HepG2 (cell line): ENCODE data around the gene HDAC4. TPM values are rescaled to one million over a fixed set of nuclear protein-coding genes. Genes with fewer than 3 reads are reported as not detected.

ENCODE experiments used
- ATAD3A ChIP-seq: sonication (generic); formaldehyde crosslinking; IDR thresholded peaks from 2 replicates; pipeline ENCODE4 v1.4.0; 2020; ENCODE audit warnings: missing genetic modification reagents
- CC2D1A ChIP-seq: sonication (generic); formaldehyde crosslinking; IDR thresholded peaks from 2 replicates; pipeline ENCODE4 v1.8.1; 2023; ENCODE audit warnings: mild to moderate bottlenecking, missing genetic modification reagents
- FOXK2 ChIP-seq: fragments of 450-650 bp; IDR thresholded peaks from 2 replicates; pipeline ENCODE4 v1.6.1; 2016
- HNF4G ChIP-seq, 2 experiments: sonication (generic) in 1 of 2; formaldehyde crosslinking in 1 of 2; IDR thresholded peaks; 2 replicates each; pipeline versions ENCODE4 v1.4.0 to v1.6.1; 2011 to 2020; ENCODE audit warnings: borderline replicate concordance in 2 of 2, low read depth in 2 of 2, mild to moderate bottlenecking in 2 of 2, low read length in 1 of 2, missing genetic modification reagents in 1 of 2, moderate library complexity in 1 of 2
- HNRNPUL1 ChIP-seq: fragments of 200-400 bp; formaldehyde crosslinking; IDR thresholded peaks from 2 replicates; pipeline ENCODE4 v1.6.1; 2017; ENCODE audit warnings: low read depth, mild to moderate bottlenecking, low read length, moderate library complexity
- MAFF ChIP-seq: IDR thresholded peaks from 2 replicates; pipeline ENCODE4 v1.6.1; 2011; ENCODE audit warnings: low read depth, low read length, improper control_type of control experiment
- NR2F2 ChIP-seq: IDR thresholded peaks from 2 replicates; pipeline ENCODE4 v1.6.1; 2012; ENCODE audit warnings: low read depth, inconsistent platforms, borderline replicate concordance
- RORA ChIP-seq: sonication (generic); formaldehyde crosslinking; IDR thresholded peaks from 2 replicates; pipeline ENCODE4 v1.5.0; 2020; ENCODE audit warnings: mild to moderate bottlenecking, missing genetic modification reagents, moderate library complexity
- SAP130 ChIP-seq: IDR thresholded peaks from 2 replicates; pipeline ENCODE4 v1.6.1; 2016; ENCODE audit warnings: low read depth
- SMC3 ChIP-seq: IDR thresholded peaks from 2 replicates; pipeline ENCODE4 v1.6.1; 2011; ENCODE audit warnings: low read length, improper control_type of control experiment
- SP4 ChIP-seq: sonication (generic); formaldehyde crosslinking; IDR thresholded peaks from 2 replicates; pipeline ENCODE4 v1.8.1; 2023; ENCODE audit warnings: mild to moderate bottlenecking, missing genetic modification reagents
- SRY ChIP-seq: sonication (generic); formaldehyde crosslinking; IDR thresholded peaks from 2 replicates; pipeline ENCODE4 v1.8.0; 2022; ENCODE audit warnings: mild to moderate bottlenecking, missing genetic modification reagents
- TBX2 ChIP-seq: sonication (generic); formaldehyde crosslinking; IDR thresholded peaks from 2 replicates; pipeline ENCODE4 v1.5.0; 2020; ENCODE audit warnings: missing genetic modification reagents, mild to moderate bottlenecking, borderline replicate concordance
- TSC22D2 ChIP-seq: sonication (generic); formaldehyde crosslinking; IDR thresholded peaks from 2 replicates; pipeline ENCODE4 v1.5.1; 2020; ENCODE audit warnings: missing genetic modification reagents, mild to moderate bottlenecking, borderline replicate concordance
- U2AF2 ChIP-seq: fragments of 200-400 bp; formaldehyde crosslinking; IDR thresholded peaks from 2 replicates; pipeline ENCODE4 v1.6.1; 2017; ENCODE audit warnings: low read depth, mild to moderate bottlenecking, low read length
- ZNF207 ChIP-seq: fragments of 450-650 bp; IDR thresholded peaks from 2 replicates; pipeline ENCODE4 v1.6.1; 2016; ENCODE audit warnings: antibody characterized with exemption, borderline replicate concordance
- ZNF224 ChIP-seq: sonication (generic); formaldehyde crosslinking; IDR thresholded peaks from 2 replicates; pipeline ENCODE4 v1.5.0; 2020; ENCODE audit warnings: mild to moderate bottlenecking, missing genetic modification reagents
- ZNF30 ChIP-seq: sonication (generic); formaldehyde crosslinking; IDR thresholded peaks from 2 replicates; pipeline ENCODE4 v1.5.0; 2020; ENCODE audit warnings: mild to moderate bottlenecking, missing genetic modification reagents
- ZNF34 ChIP-seq: sonication (generic); formaldehyde crosslinking; IDR thresholded peaks from 2 replicates; pipeline ENCODE4 v1.4.0; 2020; ENCODE audit warnings: mild to moderate bottlenecking, missing genetic modification reagents, borderline replicate concordance
- ZNF446 ChIP-seq: sonication (generic); formaldehyde crosslinking; IDR thresholded peaks from 2 replicates; pipeline ENCODE4 v1.5.0; 2020; ENCODE audit warnings: mild to moderate bottlenecking, missing genetic modification reagents
- ZNF543 ChIP-seq: sonication (generic); formaldehyde crosslinking; IDR thresholded peaks from 2 replicates; pipeline ENCODE4 v1.4.0; 2020; ENCODE audit warnings: mild to moderate bottlenecking, missing genetic modification reagents
- ZNF639 ChIP-seq: conservative IDR thresholded peaks from 2 replicates; pipeline ENCODE4 v1.6.1; 2018; ENCODE audit warnings: missing genetic modification reagents
- ZNF7 ChIP-seq: IDR thresholded peaks from 2 replicates; pipeline ENCODE4 v1.6.1; 2016; ENCODE audit warnings: missing biosample characterization, missing genetic modification reagents
- ZNF747 ChIP-seq: sonication (generic); formaldehyde crosslinking; IDR thresholded peaks from 2 replicates; pipeline ENCODE4 v1.8.1; 2023; ENCODE audit warnings: missing genetic modification reagents, mild to moderate bottlenecking, borderline replicate concordance
- ZNF761 ChIP-seq: sonication (generic); formaldehyde crosslinking; conservative IDR thresholded peaks from 2 replicates; pipeline ENCODE4 v1.4.0; 2020; ENCODE audit warnings: mild to moderate bottlenecking, missing genetic modification reagents
- ZNF788 ChIP-seq: sonication (generic); formaldehyde crosslinking; IDR thresholded peaks from 2 replicates; pipeline ENCODE4 v1.5.0; 2020; ENCODE audit warnings: mild to moderate bottlenecking, missing genetic modification reagents, borderline replicate concordance
- ZNF878 ChIP-seq: sonication (generic); formaldehyde crosslinking; IDR thresholded peaks from 2 replicates; pipeline ENCODE4 v1.8.1; 2023; ENCODE audit warnings: mild to moderate bottlenecking, missing genetic modification reagents, moderate library complexity
- ZSCAN29 ChIP-seq: sonication (generic); formaldehyde crosslinking; conservative IDR thresholded peaks from 2 replicates; pipeline ENCODE4 v1.4.0; 2020; ENCODE audit warnings: mild to moderate bottlenecking, missing genetic modification reagents
- polyA plus RNA-seq, 8 experiments: library from polyadenylated mRNA; depleted of rRNA in 3 of 8; stranded (reverse) in 7 of 8; unstranded in 1 of 8; fragments of >200 nt; fragmentation: Illumina TruSeq in 4 of 8; extraction: Trizol in 4 of 8; gene quantifications; 2 replicates each; pipeline versions ENCODE4 v1.2.1 to v1.2.3, GENCODE V29; 2011 to 2016; ENCODE audit warnings: low read depth in 4 of 8, missing spikeins in 1 of 8, mixed read lengths in 1 of 8; ENCODE audit not compliant: insufficient read depth in 1 of 8
- total RNA-seq, 5 experiments: library from RNA; depleted of rRNA; stranded (reverse); fragments of >200 nt; fragmentation: Illumina TruSeq; extraction: Trizol; gene quantifications; 2 replicates each; pipeline ENCODE4 v1.2.3, GENCODE V29; 2016; ENCODE audit warnings: low read depth in 1 of 5
- TF ChIP-seq, protein P1 (sequence below): IDR thresholded peaks from 2 replicates; pipeline ENCODE4 v1.6.1; 2016; ENCODE audit warnings: missing compliant biosample characterization, missing genetic modification reagents, borderline replicate concordance

HDAC4 gene
- total and polyA plus RNA-seq, 2 of the 13 experiments (the other 11 are each of a cell fraction or from before 2014, with no cell fraction given), result 10.1 to 11.5 TPM

- peak; percentile 91 for TF ChIP-seq ZNF639 (CRISPR knock-in tag)
- TF ChIP-seq RORA (CRISPR knock-in tag), result no peak
- TF ChIP-seq SRY, result peak; percentile 99
- peak; percentile 4; the same call in 1 of the 2 replicates for TF ChIP-seq HNF4G (IDR thresholded peaks at IDR 0.05; ENCODE audit: borderline replicate concordance, low read depth, low read length)
- TF ChIP-seq HNF4G (CRISPR knock-in tag; IDR thresholded peaks at IDR 0.05; ENCODE audit: borderline replicate concordance, low read depth), result peak; percentile 80
- TF ChIP-seq ZSCAN29, result peak; percentile 83; the same call in 1 of the 2 replicates
- TF ChIP-seq ATAD3A (CRISPR knock-in tag), result no peak
- TF ChIP-seq CC2D1A (CRISPR knock-in tag), result peak; percentile 98
- no peak; the same call in 1 of the 2 replicates for TF ChIP-seq ZNF207
- TF ChIP-seq SP4 (CRISPR knock-in tag), result peak; percentile 99
- TF ChIP-seq, protein P1, sequence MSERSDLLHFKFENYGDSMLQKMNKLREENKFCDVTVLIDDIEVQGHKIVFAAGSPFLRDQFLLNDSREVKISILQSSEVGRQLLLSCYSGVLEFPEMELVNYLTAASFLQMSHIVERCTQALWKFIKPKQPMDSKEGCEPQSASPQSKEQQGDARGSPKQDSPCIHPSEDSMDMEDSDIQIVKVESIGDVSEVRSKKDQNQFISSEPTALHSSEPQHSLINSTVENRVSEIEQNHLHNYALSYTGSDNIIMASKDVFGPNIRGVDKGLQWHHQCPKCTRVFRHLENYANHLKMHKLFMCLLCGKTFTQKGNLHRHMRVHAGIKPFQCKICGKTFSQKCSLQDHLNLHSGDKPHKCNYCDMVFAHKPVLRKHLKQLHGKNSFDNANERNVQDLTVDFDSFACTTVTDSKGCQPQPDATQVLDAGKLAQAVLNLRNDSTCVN (CRISPR knock-in tag), result peak; percentile 78; the same call in 1 of the 2 replicates
- peak; percentile 94 for TF ChIP-seq SAP130 (CRISPR knock-in tag)
- TF ChIP-seq U2AF2, result 0 out of 2 replicates have a peak, but pooled peaks have one; percentile 64
- peak; percentile 96 for TF ChIP-seq TSC22D2 (CRISPR knock-in tag)
- TF ChIP-seq ZNF761 (CRISPR knock-in tag), result peak; percentile 97
- peak; percentile 98 for TF ChIP-seq ZNF788 (CRISPR knock-in tag)
- peak; percentile 64; the same call in 1 of the 2 replicates for TF ChIP-seq ZNF878 (CRISPR knock-in tag)
- TF ChIP-seq ZNF543, result peak; percentile 98
- TF ChIP-seq TBX2, result peak; percentile 96
- no peak for TF ChIP-seq SMC3
- TF ChIP-seq FOXK2, result no peak
- TF ChIP-seq MAFF, result no peak
- peak; percentile 90 for TF ChIP-seq HNRNPUL1
- peak; percentile 98 for TF ChIP-seq ZNF747 (CRISPR knock-in tag)
- peak; percentile 98 for TF ChIP-seq ZNF30
- peak; percentile 7; the same call in 1 of the 2 replicates for TF ChIP-seq NR2F2
- no peak; the same call in 1 of the 2 replicates for TF ChIP-seq ZNF7 (CRISPR knock-in tag)
- peak; percentile 90; the same call in 1 of the 2 replicates for TF ChIP-seq ZNF224 (CRISPR knock-in tag)
- TF ChIP-seq ZNF34 (CRISPR knock-in tag), result peak; percentile 99
- peak; percentile 99 for TF ChIP-seq ZNF446 (CRISPR knock-in tag)
Measured at GRCh38 chr2:239401067-239401880, 454 bp upstream of the HDAC4 start (continued).
